ENCODE data around the gene SEMA3B.
A peak's percentile ranks its signal among the peaks of the same experiment; 100 is the strongest.

GRCh38 chr3:50245831-50246516 lies 23.0 kb upstream of the SEMA3B start:
- TF ChIP-seq CTCF (conservative IDR thresholded peaks at IDR 0.05; ENCODE audit: low read depth in 2 of 2) (peak; percentile 92 to 97), EZH2 (IDR thresholded peaks at IDR 0.05; ENCODE audit: low read depth, unreplicated experiment) (no peak), REST (IDR thresholded peaks at IDR 0.05; ENCODE audit: unreplicated experiment) (no peak), EZH2phosphoT487 (IDR thresholded peaks at IDR 0.05; ENCODE audit: unreplicated experiment) (no peak), ZNF331 (CRISPR knock-in tag; IDR thresholded peaks at IDR 0.05; ENCODE audit: low read depth) (no peak), JUNB (IDR thresholded peaks at IDR 0.05; ENCODE audit: unreplicated experiment) (no peak), NANOG (IDR thresholded peaks at IDR 0.05; ENCODE audit: borderline replicate concordance) (no peak), CREB1 (CRISPR knock-in tag; IDR thresholded peaks at IDR 0.05; ENCODE audit: low read depth) (peak; percentile 66), POLR2AphosphoS5 (IDR thresholded peaks at IDR 0.05; ENCODE audit: low read depth) (no peak; the same call in 1 of the 2 replicates)
